ENCODE measurements around the gene DOCK4. TPM values are rescaled to one million over a fixed set of nuclear protein-coding genes. Genes with fewer than 3 reads are reported as not detected.

Gene DOCK4
- total and polyA plus RNA-seq, 7 donors: 1.8 to 12.7 (median 7.1) TPM

DNA sequence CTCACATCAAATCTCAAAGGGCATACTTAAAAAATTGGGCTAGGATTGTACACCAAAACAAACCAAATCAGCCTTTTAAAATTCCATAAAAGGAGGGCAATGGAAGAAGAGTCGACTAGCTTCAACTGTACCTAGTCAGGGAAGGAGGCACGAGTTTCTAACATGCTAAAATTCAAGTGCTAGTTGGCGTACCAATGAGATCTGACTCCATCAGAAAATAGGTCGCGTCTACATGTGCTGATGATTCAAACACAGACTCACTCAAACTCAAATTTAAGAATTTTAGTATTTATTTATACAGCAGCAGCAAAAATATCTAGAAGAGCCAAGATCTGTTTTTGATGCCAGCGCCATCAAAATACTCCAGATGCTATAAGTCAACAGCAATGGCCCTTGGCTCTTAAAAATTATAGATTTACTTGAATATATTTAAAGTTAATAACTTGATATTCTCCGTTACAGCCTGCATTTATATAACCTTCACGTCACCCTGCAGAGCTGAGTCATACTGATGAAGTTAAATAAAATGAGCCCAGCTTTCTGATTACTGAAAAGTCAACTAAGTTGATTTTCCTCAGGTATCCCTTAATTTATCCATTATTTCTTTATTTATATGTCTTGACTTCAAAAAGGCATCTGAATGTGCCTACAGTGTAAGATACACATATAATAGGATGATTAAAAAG is 341.8 kb downstream of the DOCK4 start:
- intact Hi-C loops (cut with DNase I): no loop called here
- no peak overlapping the region for H3K27ac ChIP-seq
- DNase-seq (no peak), ATAC-seq (no peak)
- no peaks in the 10 kb centered on the region for H3K27me3 ChIP-seq (ENCODE audit: insufficient read depth in 3 of 3, low read length in 2 of 3)
- no peak for TF ChIP-seq CTCF (IDR thresholded peaks at IDR 0.05)
- H3K4me3 ChIP-seq: no peak overlapping the region
- peaks cover 21% of the 10 kb centered on the region for H3K4me1 ChIP-seq
- H3K9me3 ChIP-seq: no peaks in the 10 kb centered on the region
- H3K36me3 ChIP-seq (ENCODE audit: insufficient read depth in 1 of 2, low read depth in 1 of 2): peaks cover 3 to 31% of the 10 kb centered on the region in 2 donors
- WGBS, 3 donors: 92 to 94% (median 94%) methylated on average over 8 of the region's 8 CpGs

DNA sequence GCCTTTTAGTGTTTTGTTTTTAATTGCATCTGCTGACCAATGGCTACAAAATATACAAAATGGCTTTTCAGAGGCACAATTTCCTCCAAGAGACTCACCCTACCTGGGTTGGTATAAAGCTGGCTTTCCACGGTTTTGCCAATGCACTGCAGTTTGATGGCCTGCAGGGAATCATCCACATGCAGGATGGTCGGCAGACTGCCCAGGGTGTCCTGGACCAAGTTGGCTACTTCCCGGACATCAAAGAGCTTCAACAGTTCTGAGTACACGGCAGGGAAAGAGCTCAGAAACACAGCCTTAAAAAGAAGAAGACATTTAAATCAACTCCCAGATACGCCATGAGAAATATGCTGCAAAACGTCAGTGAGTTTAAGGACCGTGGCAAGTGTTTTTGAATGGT is 342.9 kb downstream of the DOCK4 start:
- ATAC-seq: no peak
- no peak for DNase-seq
- Histone ChIP-seq H3K36me3 (ENCODE audit: insufficient read depth in 1 of 2, low read depth in 1 of 2) (peaks cover 0 to 24% of the 10 kb centered on the region in 2 donors), H3K27ac (no peak overlapping the region), H3K27me3 (ENCODE audit: insufficient read depth in 3 of 3, low read length in 2 of 3) (no peaks in the 10 kb centered on the region), H3K4me1 (peaks cover 21% of the 10 kb centered on the region), H3K4me3 (no peak overlapping the region), H3K9me3 (no peaks in the 10 kb centered on the region)
- TF ChIP-seq CTCF (IDR thresholded peaks at IDR 0.05): no peak
- 70 to 77% (median 71%) methylated on average over 7 of the region's 7 CpGs for WGBS, 3 donors
- intact Hi-C loops (cut with DNase I): no loop called here

GRCh38 chr7:111860248-111860647 is 346.0 kb downstream of the DOCK4 start:
- peaks cover 0 to 24% of the 10 kb centered on the region in 2 donors for H3K36me3 ChIP-seq (ENCODE audit: insufficient read depth in 1 of 2, low read depth in 1 of 2)
- TF ChIP-seq CTCF (IDR thresholded peaks at IDR 0.05): no peak
- no peaks in the 10 kb centered on the region for H3K27me3 ChIP-seq (ENCODE audit: insufficient read depth in 3 of 3, low read length in 2 of 3)
- intact Hi-C loops (cut with DNase I): no loop called here
- no peak for ATAC-seq
- WGBS, 3 donors: 90 to 95% (median 91%) methylated on average over 6 of the region's 6 CpGs
- H3K9me3 ChIP-seq: no peaks in the 10 kb centered on the region
- H3K27ac ChIP-seq: no peak overlapping the region
- no peaks in the 10 kb centered on the region for H3K4me1 ChIP-seq
- no peak for DNase-seq
- H3K4me3 ChIP-seq: no peak overlapping the region

GRCh38 chr7:111858331-111858730 is 347.9 kb downstream of the DOCK4 start:
- intact Hi-C loops (cut with DNase I): loop anchor here (10.0 kb wide), 2 partner anchors 104 to 114 kb away; no protein-coding TSS in a partner anchor
- no peak for TF ChIP-seq CTCF (IDR thresholded peaks at IDR 0.05)
- Histone ChIP-seq H3K27me3 (ENCODE audit: insufficient read depth in 3 of 3, low read length in 2 of 3) (no peaks in the 10 kb centered on the region), H3K4me1 (no peaks in the 10 kb centered on the region), H3K9me3 (no peaks in the 10 kb centered on the region), H3K27ac (no peak overlapping the region), H3K36me3 (ENCODE audit: insufficient read depth in 1 of 2, low read depth in 1 of 2) (peaks cover 2 to 20% of the 10 kb centered on the region in 2 donors), H3K4me3 (no peak overlapping the region)
- DNase-seq (no peak), ATAC-seq (no peak)
- WGBS, 3 donors: 94 to 96% (median 95%) methylated on average over 3 of the region's 3 CpGs

GRCh38 chr7:111855842-111856227 is 350.4 kb downstream of the DOCK4 start:
- no peaks in the 10 kb centered on the region for H3K9me3 ChIP-seq
- DNase-seq (no peak), ATAC-seq (no peak)
- WGBS, 3 donors: 55 to 61% (median 55%) methylated on average over 5 of the region's 5 CpGs
- no peaks in the 10 kb centered on the region for H3K27me3 ChIP-seq (ENCODE audit: insufficient read depth in 3 of 3, low read length in 2 of 3)
- H3K4me3 ChIP-seq: no peak overlapping the region
- no peaks in the 10 kb centered on the region for H3K4me1 ChIP-seq
- intact Hi-C loops (cut with DNase I): loop anchor here (10.0 kb wide), 2 partner anchors 101 to 111 kb away; no protein-coding TSS in a partner anchor
- no peak for TF ChIP-seq CTCF (IDR thresholded peaks at IDR 0.05)
- no peak overlapping the region for H3K27ac ChIP-seq
- peaks cover 2 to 10% of the 10 kb centered on the region in 2 donors for H3K36me3 ChIP-seq (ENCODE audit: insufficient read depth in 1 of 2, low read depth in 1 of 2)

Data from psoas muscle (tissue), 8 donors.